Panc1 (cell line): ENCODE measurements around the gene ACTRT2. TPM values are rescaled to one million over a fixed set of nuclear protein-coding genes. Genes with fewer than 3 reads are reported as not detected.

ENCODE experiments used
- ATAC-seq: fragments of 200-7000 bp; cut with Tn5 transposase; 2 replicates; pipeline ENCODE4 v1.9.1; 2020; ENCODE audit warnings: mild to moderate bottlenecking, moderate library complexity
- BruUV-seq: library from RNA; stranded (reverse); fragments of 400-500 nt; replicated peaks from 2 replicates; lab custom pipeline; 2021; lab: Mats Ljungman, UMichigan
- CTCF ChIA-PET: fragments of 300-600 bp; sonication (Branson Sonifier 250); formaldehyde crosslinking; loops from one replicate; lab custom pipeline; 2022; ENCODE audit warnings: antibody characterized with exemption; lab: Charles Lee
- POLR2A ChIA-PET: fragments of 300-600 bp; sonication (Branson Sonifier 250); formaldehyde crosslinking; loops from one replicate; lab custom pipeline; 2022; ENCODE audit warnings: antibody characterized with exemption; lab: Charles Lee
- DNase-seq: peaks from one replicate; pipeline ENCODE4 v3.0.0-alpha.2; 2010; ENCODE audit warnings: low read depth, low spot score
- H3K27ac ChIP-seq: 2 replicates; pipeline ENCODE4 v1.5.1; 2011; ENCODE audit warnings: mild to moderate bottlenecking, low read length, inconsistent platforms
- H3K27me3 ChIP-seq: fragments of 200-500 bp; sonication (Bioruptor generic); 2 replicates; pipeline ENCODE4 v1.6.0; 2014; ENCODE audit warnings: low read length, inconsistent platforms; ENCODE audit not compliant: control insufficient read depth, insufficient read depth
- H3K36me3 ChIP-seq: fragments of 200-500 bp; sonication (Bioruptor generic); 2 replicates; pipeline ENCODE4 v1.5.1; 2014; ENCODE audit warnings: inconsistent platforms, mild to moderate bottlenecking, low read length, moderate library complexity; ENCODE audit not compliant: control insufficient read depth, insufficient read depth
- H3K4me1 ChIP-seq: 2 replicates; pipeline ENCODE4 v1.5.1; 2011; ENCODE audit warnings: inconsistent platforms, mild to moderate bottlenecking, low read length, moderate library complexity; ENCODE audit not compliant: control insufficient read depth, insufficient read depth
- H3K4me3 ChIP-seq, 2 experiments: 2 replicates each; pipeline ENCODE4 v1.5.1; 2011 to 2012; ENCODE audit warnings: low read depth in 2 of 2, low read length in 2 of 2, mild to moderate bottlenecking in 2 of 2, inconsistent platforms in 1 of 2, moderate library complexity in 1 of 2
- H3K9me3 ChIP-seq: fragments of 200-500 bp; sonication (Bioruptor generic); 2 replicates; pipeline ENCODE4 v1.5.1; 2014; ENCODE audit warnings: low read depth, mild to moderate bottlenecking, inconsistent platforms, low read length, moderate library complexity; ENCODE audit not compliant: control insufficient read depth, insufficient read depth
- POLR2AphosphoS5 ChIP-seq: IDR thresholded peaks from 2 replicates; pipeline ENCODE4 v1.6.1; 2012; ENCODE audit warnings: mild to moderate bottlenecking, low read depth, low read length, moderate library complexity
- SIN3A ChIP-seq: IDR thresholded peaks from 2 replicates; pipeline ENCODE4 v1.6.1; 2012; ENCODE audit warnings: low read depth, mild to moderate bottlenecking, low read length, moderate library complexity, borderline replicate concordance; ENCODE audit not compliant: insufficient read depth
- TCF7L2 ChIP-seq: IDR thresholded peaks from 2 replicates; pipeline ENCODE4 v1.6.1; 2011; ENCODE audit warnings: mild to moderate bottlenecking, low read depth, low read length, inconsistent platforms
- in situ Hi-C: cut with HindIII; loops from 2 replicates; pipeline ENCODE4 v1.10.0; 2016; ENCODE audit warnings: low sequenced_read_pairs, low pct_unique_long_range_greater_than_20kb
- intact Hi-C: fragments of 100-400 bp; cut with micrococcal nuclease; formaldehyde crosslinking; loops from one replicate; pipeline ENCODE4 v1.10.0; 2022; ENCODE audit not compliant: unreplicated experiment
- total RNA-seq: library from RNA; stranded (reverse); gene quantifications from one replicate; pipeline ENCODE4 v1.2.1, GENCODE V29; 2021; ENCODE audit not compliant: unreplicated experiment
- TF ChIP-seq, protein P1 (sequence below): fragments of 450-650 bp; IDR thresholded peaks from 2 replicates; pipeline ENCODE4 v1.5.1; 2017; ENCODE audit warnings: mild to moderate bottlenecking
- TF ChIP-seq, protein P2 (sequence below), 2 experiments: IDR thresholded peaks; 2 replicates each; pipeline ENCODE4 v1.6.1; 2011 to 2012; ENCODE audit warnings: low read depth in 2 of 2, control low read depth in 1 of 2, low read length in 1 of 2, mild to moderate bottlenecking in 1 of 2, moderate library complexity in 1 of 2; ENCODE audit not compliant: insufficient read depth in 1 of 2

The ACTRT2 gene
- total RNA-seq, 1 experiment from 2014 or later = not detected

DNA sequence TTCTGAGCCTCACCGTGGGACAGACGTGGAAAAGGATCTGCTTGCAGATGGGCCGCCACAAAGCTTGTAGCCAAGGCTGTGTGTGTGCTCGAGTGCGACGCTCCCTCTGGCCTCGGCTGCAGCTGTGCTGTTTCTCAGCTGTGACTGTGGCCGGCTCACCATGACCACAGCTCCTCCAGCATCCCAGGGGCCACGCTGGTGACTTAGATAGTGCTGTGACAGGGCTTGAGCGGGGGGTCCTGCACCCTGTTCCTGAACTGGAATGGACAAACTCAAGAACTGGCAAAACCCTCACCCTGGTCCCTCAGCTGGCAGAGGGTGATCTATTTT, 17.4 kb upstream of the ACTRT2 start:
- BruUV-seq = no TSS peak
- in situ Hi-C loops (no loop called here), intact Hi-C loops (no loop called here)
- ChIA-PET POLR2A (no interaction called here), CTCF (no interaction called here)
- Histone ChIP-seq H3K27ac (no peak overlapping the region), H3K4me1 (no peaks in the 10 kb centered on the region), H3K36me3 (no peaks in the 10 kb centered on the region), H3K27me3 (peaks cover 15% of the 10 kb centered on the region), H3K9me3 (peaks cover 5% of the 10 kb centered on the region; the same call in 1 of the 2 replicates), H3K4me3 (no peak overlapping the region)
- TF ChIP-seq SIN3A = no peak
- TF ChIP-seq POLR2AphosphoS5 = no peak
- TF ChIP-seq, protein P1, sequence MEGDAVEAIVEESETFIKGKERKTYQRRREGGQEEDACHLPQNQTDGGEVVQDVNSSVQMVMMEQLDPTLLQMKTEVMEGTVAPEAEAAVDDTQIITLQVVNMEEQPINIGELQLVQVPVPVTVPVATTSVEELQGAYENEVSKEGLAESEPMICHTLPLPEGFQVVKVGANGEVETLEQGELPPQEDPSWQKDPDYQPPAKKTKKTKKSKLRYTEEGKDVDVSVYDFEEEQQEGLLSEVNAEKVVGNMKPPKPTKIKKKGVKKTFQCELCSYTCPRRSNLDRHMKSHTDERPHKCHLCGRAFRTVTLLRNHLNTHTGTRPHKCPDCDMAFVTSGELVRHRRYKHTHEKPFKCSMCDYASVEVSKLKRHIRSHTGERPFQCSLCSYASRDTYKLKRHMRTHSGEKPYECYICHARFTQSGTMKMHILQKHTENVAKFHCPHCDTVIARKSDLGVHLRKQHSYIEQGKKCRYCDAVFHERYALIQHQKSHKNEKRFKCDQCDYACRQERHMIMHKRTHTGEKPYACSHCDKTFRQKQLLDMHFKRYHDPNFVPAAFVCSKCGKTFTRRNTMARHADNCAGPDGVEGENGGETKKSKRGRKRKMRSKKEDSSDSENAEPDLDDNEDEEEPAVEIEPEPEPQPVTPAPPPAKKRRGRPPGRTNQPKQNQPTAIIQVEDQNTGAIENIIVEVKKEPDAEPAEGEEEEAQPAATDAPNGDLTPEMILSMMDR = no peak
- TF ChIP-seq, protein P2, sequence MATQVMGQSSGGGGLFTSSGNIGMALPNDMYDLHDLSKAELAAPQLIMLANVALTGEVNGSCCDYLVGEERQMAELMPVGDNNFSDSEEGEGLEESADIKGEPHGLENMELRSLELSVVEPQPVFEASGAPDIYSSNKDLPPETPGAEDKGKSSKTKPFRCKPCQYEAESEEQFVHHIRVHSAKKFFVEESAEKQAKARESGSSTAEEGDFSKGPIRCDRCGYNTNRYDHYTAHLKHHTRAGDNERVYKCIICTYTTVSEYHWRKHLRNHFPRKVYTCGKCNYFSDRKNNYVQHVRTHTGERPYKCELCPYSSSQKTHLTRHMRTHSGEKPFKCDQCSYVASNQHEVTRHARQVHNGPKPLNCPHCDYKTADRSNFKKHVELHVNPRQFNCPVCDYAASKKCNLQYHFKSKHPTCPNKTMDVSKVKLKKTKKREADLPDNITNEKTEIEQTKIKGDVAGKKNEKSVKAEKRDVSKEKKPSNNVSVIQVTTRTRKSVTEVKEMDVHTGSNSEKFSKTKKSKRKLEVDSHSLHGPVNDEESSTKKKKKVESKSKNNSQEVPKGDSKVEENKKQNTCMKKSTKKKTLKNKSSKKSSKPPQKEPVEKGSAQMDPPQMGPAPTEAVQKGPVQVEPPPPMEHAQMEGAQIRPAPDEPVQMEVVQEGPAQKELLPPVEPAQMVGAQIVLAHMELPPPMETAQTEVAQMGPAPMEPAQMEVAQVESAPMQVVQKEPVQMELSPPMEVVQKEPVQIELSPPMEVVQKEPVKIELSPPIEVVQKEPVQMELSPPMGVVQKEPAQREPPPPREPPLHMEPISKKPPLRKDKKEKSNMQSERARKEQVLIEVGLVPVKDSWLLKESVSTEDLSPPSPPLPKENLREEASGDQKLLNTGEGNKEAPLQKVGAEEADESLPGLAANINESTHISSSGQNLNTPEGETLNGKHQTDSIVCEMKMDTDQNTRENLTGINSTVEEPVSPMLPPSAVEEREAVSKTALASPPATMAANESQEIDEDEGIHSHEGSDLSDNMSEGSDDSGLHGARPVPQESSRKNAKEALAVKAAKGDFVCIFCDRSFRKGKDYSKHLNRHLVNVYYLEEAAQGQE (IDR thresholded peaks at IDR 0.05; ENCODE audit: insufficient read depth in 1 of 2, low read depth in 2 of 2, low read length in 1 of 2) = no peak
- TF ChIP-seq TCF7L2 = no peak
- ATAC-seq = no peak
- DNase-seq = no peak

DNA sequence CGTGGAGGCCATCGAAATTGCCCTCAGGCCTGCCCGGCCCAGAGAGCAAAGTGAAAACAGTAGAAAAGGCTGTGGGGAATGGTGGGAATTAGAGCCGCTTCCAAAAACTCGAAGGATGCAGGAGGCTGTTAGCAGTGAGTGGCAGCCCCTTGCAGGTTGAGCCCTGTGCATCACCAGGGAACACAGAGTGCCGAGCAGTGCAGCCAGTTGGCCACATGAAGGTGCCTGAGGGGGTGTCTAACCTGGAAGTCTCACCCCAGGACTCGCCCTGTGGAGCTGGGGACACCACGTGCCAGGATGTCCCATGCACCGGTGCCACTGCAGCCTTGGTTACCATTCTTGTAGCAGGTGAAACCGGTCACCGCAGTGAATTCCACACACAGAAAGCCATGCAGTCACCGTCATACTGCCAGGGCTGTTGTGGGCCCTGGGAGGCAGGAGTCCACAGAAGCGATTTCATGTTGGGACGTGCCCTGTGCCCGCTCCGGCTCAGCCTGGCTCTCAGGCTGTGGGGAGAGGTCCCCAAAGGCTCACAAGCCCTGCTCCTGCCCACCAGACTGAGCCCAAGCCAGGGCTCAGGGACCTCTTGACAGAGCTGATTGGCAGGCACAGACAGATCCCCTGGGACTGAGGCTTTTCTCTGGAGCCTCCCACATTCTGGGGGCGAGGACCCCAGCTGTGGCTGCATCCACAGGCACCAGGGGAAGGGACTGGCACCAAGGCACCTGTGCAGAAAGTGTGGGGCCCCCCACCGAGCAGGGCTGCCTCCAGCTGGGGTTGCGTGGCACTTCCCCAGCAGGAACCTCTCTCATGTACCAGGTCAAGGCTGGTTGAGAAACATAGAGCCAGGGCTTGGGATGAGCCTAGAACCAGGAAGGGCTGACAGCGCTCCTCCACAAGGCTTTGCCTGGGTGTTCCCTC, 16.7 kb upstream of the ACTRT2 start:
- TF ChIP-seq SIN3A = no peak
- TF ChIP-seq, protein P2 (IDR thresholded peaks at IDR 0.05; ENCODE audit: insufficient read depth in 1 of 2, low read depth in 2 of 2, low read length in 1 of 2) = no peak
- TF ChIP-seq, protein P1 = no peak
- no peak for TF ChIP-seq POLR2AphosphoS5
- no peak for TF ChIP-seq TCF7L2
- no peak overlapping the region for H3K27ac ChIP-seq
- no TSS peak for BruUV-seq
- H3K4me1 ChIP-seq = no peaks in the 10 kb centered on the region
- H3K9me3 ChIP-seq = peaks cover 5% of the 10 kb centered on the region; the same call in 1 of the 2 replicates
- H3K4me3 ChIP-seq = no peak overlapping the region
- CTCF ChIA-PET = interaction anchor here (0.6 kb wide), 2 partner anchors 30 to 42 kb away, joined by 3 read pairs; no protein-coding TSS in a partner anchor
- POLR2A ChIA-PET = no interaction called here
- intact Hi-C loops (no loop called here), in situ Hi-C loops (no loop called here)
- H3K27me3 ChIP-seq = peaks cover 10% of the 10 kb centered on the region; the same call in 1 of the 2 replicates
- no peak for DNase-seq
- ATAC-seq = no peak
- no peaks in the 10 kb centered on the region for H3K36me3 ChIP-seq
